BE2C (cell line): ENCODE results near the gene PTPRA.

Experiments used
- DNase-seq: peaks from one replicate; pipeline ENCODE4 v3.0.0-alpha.2; 2020
- H3K27me3 ChIP-seq: fragments of 250-450 bp; sonication (Bioruptor Pico); 2 replicates; pipeline ENCODE4 v1.5.1; 2020; ENCODE audit warnings: mild to moderate bottlenecking
- H3K36me3 ChIP-seq: fragments of 250-450 bp; sonication (Bioruptor Pico); 2 replicates; pipeline ENCODE4 v1.5.1; 2020; ENCODE audit warnings: mild to moderate bottlenecking
- H3K4me1 ChIP-seq: fragments of 250-450 bp; sonication (Bioruptor Pico); 2 replicates; pipeline ENCODE4 v1.5.1; 2020
- H3K4me3 ChIP-seq: 2 replicates; pipeline ENCODE4 v1.5.1; 2011; ENCODE audit warnings: low read depth, low read length
- H3K9me3 ChIP-seq: fragments of 250-450 bp; sonication (Bioruptor Pico); 2 replicates; pipeline ENCODE4 v1.5.1; 2020
- CTCF ChIP-seq: IDR thresholded peaks from 2 replicates; pipeline ENCODE4 v1.5.1; 2012; ENCODE audit warnings: mild to moderate bottlenecking, low read depth, low read length

PTPRA gene

DNA sequence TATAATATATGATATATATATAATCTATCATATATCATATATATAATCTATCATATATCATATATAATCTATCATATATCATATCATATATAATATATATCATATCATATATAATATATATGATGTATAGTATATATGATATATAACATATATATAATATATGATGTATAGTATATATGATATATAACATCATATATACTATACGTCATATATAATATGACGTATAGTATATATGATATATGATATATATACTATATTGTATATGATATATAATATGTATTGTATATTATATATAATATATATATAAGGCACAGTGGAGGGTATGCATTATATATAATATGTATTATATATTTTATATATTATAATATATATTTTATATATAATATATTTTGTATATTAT, 36.7 kb downstream of the PTPRA start:
- Histone ChIP-seq H3K9me3 (no peaks in the 10 kb centered on the region), H3K4me3 (no peak overlapping the region), H3K27me3 (no peaks in the 10 kb centered on the region), H3K36me3 (no peaks in the 10 kb centered on the region), H3K4me1 (no peaks in the 10 kb centered on the region)
- no peak for DNase-seq
- TF ChIP-seq CTCF: no peak

- H3K36me3 ChIP-seq: no peaks in the 10 kb centered on the region
- no peaks in the 10 kb centered on the region for H3K27me3 ChIP-seq
- H3K4me1 ChIP-seq: no peaks in the 10 kb centered on the region
- no peak for DNase-seq
- no peaks in the 10 kb centered on the region for H3K9me3 ChIP-seq
- no peak for TF ChIP-seq CTCF
- H3K4me3 ChIP-seq: no peak overlapping the region
Measured at GRCh38 chr20:2911200-2911599, 37.9 kb downstream of the PTPRA start.

DNA sequence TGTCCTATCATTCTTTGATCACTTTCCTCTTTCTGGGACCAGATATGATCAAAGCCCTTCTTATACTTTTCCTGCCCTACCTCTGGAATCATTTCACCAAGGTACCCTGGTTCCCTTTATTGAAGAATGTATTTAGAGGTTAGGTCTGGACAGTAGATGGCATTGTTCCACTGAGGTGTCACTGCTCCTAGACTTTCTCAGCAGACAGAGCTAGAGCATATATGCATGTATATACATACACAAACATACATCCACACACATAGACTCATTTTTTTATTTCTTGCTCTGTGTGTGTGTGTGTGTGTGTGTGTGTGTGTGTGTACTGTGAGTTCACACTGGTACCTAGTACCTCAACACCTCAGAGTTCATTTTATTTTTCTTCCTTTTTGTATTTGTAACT, 40.9 kb downstream of the PTPRA start:
- Histone ChIP-seq H3K36me3 (no peaks in the 10 kb centered on the region), H3K4me3 (no peak overlapping the region), H3K9me3 (no peaks in the 10 kb centered on the region), H3K4me1 (no peaks in the 10 kb centered on the region), H3K27me3 (no peaks in the 10 kb centered on the region)
- TF ChIP-seq CTCF: peak; percentile 40
- DNase-seq: no peak

DNA sequence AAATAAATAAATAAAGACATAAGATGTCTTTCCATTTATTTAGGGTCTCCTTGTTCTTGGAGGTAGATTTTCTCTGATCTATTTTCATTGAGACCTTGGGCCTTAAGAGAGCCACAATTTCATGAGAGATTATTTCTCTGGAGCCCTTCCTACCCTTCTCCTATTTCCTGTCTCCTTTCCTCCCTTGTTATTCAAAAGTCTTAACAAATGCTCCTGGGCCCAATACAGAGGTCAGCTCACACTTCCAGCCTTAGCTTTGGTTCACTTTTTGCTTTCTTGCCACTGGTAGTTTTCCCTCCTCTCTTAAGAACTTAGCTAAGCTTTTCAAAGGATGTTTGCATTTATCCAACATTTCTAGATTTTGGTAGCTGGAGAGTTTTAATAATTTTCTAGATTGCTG, 44.0 kb downstream of the PTPRA start:
- no peaks in the 10 kb centered on the region for H3K36me3 ChIP-seq
- H3K27me3 ChIP-seq: no peaks in the 10 kb centered on the region
- H3K4me3 ChIP-seq: no peak overlapping the region
- H3K9me3 ChIP-seq: no peaks in the 10 kb centered on the region
- TF ChIP-seq CTCF: no peak
- no peaks in the 10 kb centered on the region for H3K4me1 ChIP-seq
- DNase-seq: no peak

GRCh38 chr20:2918096-2919049, 45.1 kb downstream of the PTPRA start:
- H3K4me3 ChIP-seq: no peak overlapping the region
- no peaks in the 10 kb centered on the region for H3K36me3 ChIP-seq
- H3K4me1 ChIP-seq: no peaks in the 10 kb centered on the region
- no peak for TF ChIP-seq CTCF
- no peaks in the 10 kb centered on the region for H3K27me3 ChIP-seq
- DNase-seq: no peak
- H3K9me3 ChIP-seq: no peaks in the 10 kb centered on the region

- no peaks in the 10 kb centered on the region for H3K27me3 ChIP-seq
- no peaks in the 10 kb centered on the region for H3K9me3 ChIP-seq
- no peak for DNase-seq
- no peak for TF ChIP-seq CTCF
- no peaks in the 10 kb centered on the region for H3K4me1 ChIP-seq
- no peaks in the 10 kb centered on the region for H3K36me3 ChIP-seq
- no peak overlapping the region for H3K4me3 ChIP-seq
Measured at GRCh38 chr20:2919518-2920245, 46.4 kb downstream of the PTPRA start.
